ENCODE measurements around the gene RBMS3. TPM values are rescaled to one million over a fixed set of nuclear protein-coding genes. Genes with fewer than 3 reads are reported as not detected.
"Not testable (repeated sequence)": the region's sequence is repeated elsewhere in the genome, so short reads cannot be mapped to it uniquely, and the experiment has no call there.

The RBMS3 gene
- total RNA-seq, 1 experiment from 2014 or later = 11.0 TPM

- no peak for DNase-seq (ENCODE audit: low read depth)
These were observed 30.9 kb downstream of the RBMS3 start for GRCh38 chr3:29311795-29312194.

- DNase-seq (ENCODE audit: low read depth) = no peak
These were observed 31.5 kb downstream of the RBMS3 start for GRCh38 chr3:29312395-29312794.

GRCh38 chr3:29312960-29313452, 32.1 kb downstream of the RBMS3 start:
- no peak for DNase-seq (ENCODE audit: low read depth)

GRCh38 chr3:29313981-29314726, 33.3 kb downstream of the RBMS3 start:
- no peak for DNase-seq (ENCODE audit: low read depth)

- no peak for DNase-seq (ENCODE audit: low read depth)
These were observed 33.8 kb downstream of the RBMS3 start for GRCh38 chr3:29314727-29315088.

- DNase-seq (ENCODE audit: low read depth) = no peak
These were observed 36.8 kb downstream of the RBMS3 start for GRCh38 chr3:29317659-29318173.

GRCh38 chr3:29318251-29318650, 37.4 kb downstream of the RBMS3 start:
- no peak for DNase-seq (ENCODE audit: low read depth)

GRCh38 chr3:29319262-29319661, 38.4 kb downstream of the RBMS3 start:
- DNase-seq (ENCODE audit: low read depth) = no peak

GRCh38 chr3:29319798-29320197, 38.9 kb downstream of the RBMS3 start:
- no peak for DNase-seq (ENCODE audit: low read depth)

GRCh38 chr3:29322586-29322985, 41.7 kb downstream of the RBMS3 start:
- no peak for DNase-seq (ENCODE audit: low read depth)

- peak; percentile 80 for DNase-seq (ENCODE audit: low read depth)
These were observed 43.3 kb downstream of the RBMS3 start for GRCh38 chr3:29324180-29324651.

- not testable (repeated sequence) for DNase-seq (ENCODE audit: low read depth)
These were observed 45.7 kb downstream of the RBMS3 start for GRCh38 chr3:29326540-29326939.

GRCh38 chr3:29329986-29330890, 49.4 kb downstream of the RBMS3 start:
- DNase-seq (ENCODE audit: low read depth) = no peak

GRCh38 chr3:29331035-29331434, 50.2 kb downstream of the RBMS3 start:
- DNase-seq (ENCODE audit: low read depth) = no peak

- no peak for DNase-seq (ENCODE audit: low read depth)
These were observed 50.8 kb downstream of the RBMS3 start for GRCh38 chr3:29331456-29332194.

GRCh38 chr3:29332195-29332637, 51.3 kb downstream of the RBMS3 start:
- DNase-seq (ENCODE audit: low read depth) = no peak

GRCh38 chr3:29333576-29333975, 52.7 kb downstream of the RBMS3 start:
- no peak for DNase-seq (ENCODE audit: low read depth)

GRCh38 chr3:29334706-29335105, 53.8 kb downstream of the RBMS3 start:
- DNase-seq (ENCODE audit: low read depth) = no peak

GRCh38 chr3:29335438-29335837, 54.6 kb downstream of the RBMS3 start:
- DNase-seq (ENCODE audit: low read depth) = peak; percentile 92

GRCh38 chr3:29335943-29336342, 55.1 kb downstream of the RBMS3 start:
- no peak for DNase-seq (ENCODE audit: low read depth)

- DNase-seq (ENCODE audit: low read depth) = no peak
These were observed 56.7 kb downstream of the RBMS3 start for GRCh38 chr3:29337565-29337964.

GRCh38 chr3:29338377-29338776, 57.5 kb downstream of the RBMS3 start:
- DNase-seq (ENCODE audit: low read depth) = no peak
